HG02852 (cell line): ENCODE measurements around the gene NUP210.

Experiments used
- ATAC-seq: cut with Tn5 transposase; IDR thresholded peaks from one replicate; pipeline ENCODE4 v1.9.1; 2021; ENCODE audit warnings: mild to moderate bottlenecking, moderate library complexity; ENCODE audit not compliant: unreplicated experiment

The NUP210 gene

GRCh38 chr3:13277860-13278531 lies 142.1 kb downstream of the NUP210 start:
- ATAC-seq, result no peak

- no peak for ATAC-seq
Measured at GRCh38 chr3:13277196-13277813, 142.8 kb downstream of the NUP210 start.

GRCh38 chr3:13276438-13277195 lies 143.5 kb downstream of the NUP210 start:
- ATAC-seq, result no peak

- ATAC-seq, result no peak
Measured at GRCh38 chr3:13275376-13276005, 144.6 kb downstream of the NUP210 start.

GRCh38 chr3:13274551-13275332 lies 145.4 kb downstream of the NUP210 start:
- no peak for ATAC-seq

- ATAC-seq, result no peak
Measured at GRCh38 chr3:13274125-13274524, 146.0 kb downstream of the NUP210 start.

GRCh38 chr3:13273604-13274105 lies 146.5 kb downstream of the NUP210 start:
- ATAC-seq, result no peak

- ATAC-seq, result no peak
Measured at GRCh38 chr3:13272831-13273603, 147.1 kb downstream of the NUP210 start.

GRCh38 chr3:13269711-13270378 lies 150.3 kb downstream of the NUP210 start:
- ATAC-seq, result no peak

GRCh38 chr3:13268961-13269441 lies 151.1 kb downstream of the NUP210 start:
- ATAC-seq, result no peak

- no peak for ATAC-seq
Measured at GRCh38 chr3:13268120-13268519, 152.0 kb downstream of the NUP210 start.

GRCh38 chr3:13266651-13267362 lies 153.3 kb downstream of the NUP210 start:
- ATAC-seq, result no peak
